HCT116 (cell line): Measurements from ENCODE around the gene FA2H. TPM values are rescaled to one million over a fixed set of nuclear protein-coding genes. Genes with fewer than 3 reads are reported as not detected.

ENCODE experiments used
- ATAC-seq: fragments of 200-7000 bp; cut with Tn5 transposase; 2 replicates; pipeline ENCODE4 v1.9.1; 2020; ENCODE audit warnings: mild to moderate bottlenecking, moderate library complexity
- BruUV-seq: library from RNA; stranded (reverse); fragments of 400-500 nt; replicated peaks from 2 replicates; lab custom pipeline; 2021; lab: Mats Ljungman, UMichigan
- CTCF ChIA-PET: fragments of 300-600 bp; sonication (Branson Sonifier 250); formaldehyde crosslinking; loops from one replicate; lab custom pipeline; 2021; ENCODE audit warnings: antibody characterized with exemption; lab: Charles Lee
- POLR2A ChIA-PET: fragments of 300-600, 350-600 bp; sonication (Branson Sonifier 250); formaldehyde crosslinking; loops from one replicate; lab custom pipeline; 2021; ENCODE audit warnings: antibody characterized with exemption; lab: Charles Lee
- RAD21 ChIA-PET, 2 experiments: fragments of 300-600 bp; sonication (Branson Sonifier 250); formaldehyde crosslinking; loops; one replicate each; lab custom pipeline; 2023; ENCODE audit warnings: low total read pairs in 2 of 2; ENCODE audit not compliant: uncharacterized antibody in 2 of 2, unreplicated experiment in 2 of 2, low non-redundant PET in 1 of 2; lab: Charles Lee
- DNase-seq: peaks from one replicate; pipeline ENCODE4 v3.0.0-alpha.2; 2010; ENCODE audit warnings: low read depth, low spot score
- H2AFZ ChIP-seq: fragments of 200-600 bp; shearing (Covaris generic), sonication (generic); 2 replicates; pipeline ENCODE4 v1.6.1; 2017; ENCODE audit warnings: low read depth, mixed run types, mixed read lengths, antibody characterized with exemption, low read length; ENCODE audit not compliant: poor library complexity, severe bottlenecking
- H3K27ac ChIP-seq: 2 replicates; pipeline ENCODE4 v1.5.1; 2012; ENCODE audit warnings: low read depth, low read length
- H3K27me3 ChIP-seq: fragments of 200-600 bp; sonication (generic); 2 replicates; pipeline ENCODE4 v1.6.1; 2016; ENCODE audit warnings: mixed run types, low read length, mixed read lengths; ENCODE audit not compliant: insufficient read depth
- H3K36me3 ChIP-seq, 2 experiments: fragments of 200-500 bp in 1 of 2; fragments of 200-600 bp in 1 of 2; sonication (Bioruptor generic) in 1 of 2; sonication (generic) in 1 of 2; 2 replicates each; pipeline versions ENCODE4 v1.5.1 to v1.6.1; 2014 to 2016; ENCODE audit warnings: low read length in 2 of 2, inconsistent platforms in 1 of 2, mixed read lengths in 1 of 2, mixed run types in 1 of 2; ENCODE audit not compliant: insufficient read depth in 2 of 2, control insufficient read depth in 1 of 2
- H3K4me1 ChIP-seq, 2 experiments: fragments of 200-600 bp in 1 of 2; sonication (generic) in 1 of 2; 2 replicates each; pipeline versions ENCODE4 v1.5.1 to v1.6.1; 2012 to 2017; ENCODE audit warnings: low read length in 2 of 2, inconsistent platforms in 1 of 2, mild to moderate bottlenecking in 1 of 2, mixed read lengths in 1 of 2, mixed run types in 1 of 2, moderate library complexity in 1 of 2; ENCODE audit not compliant: insufficient read depth in 2 of 2, control insufficient read depth in 1 of 2
- H3K4me2 ChIP-seq: fragments of 200-600 bp; sonication (generic); 2 replicates; pipeline ENCODE4 v1.6.1; 2017; ENCODE audit warnings: mixed run types, low read length, mixed read lengths
- H3K4me3 ChIP-seq, 2 experiments: fragments of 200-600 bp in 1 of 2; sonication (generic) in 1 of 2; replicated peaks in 1 of 2; 2 replicates each; pipeline ENCODE4 v1.5.1; 2011 to 2016; ENCODE audit warnings: low read length in 2 of 2, control low read depth in 1 of 2, low read depth in 1 of 2, mild to moderate bottlenecking in 1 of 2, mixed read lengths in 1 of 2, mixed run types in 1 of 2
- H3K79me2 ChIP-seq: fragments of 200-600 bp; sonication (generic); 2 replicates; pipeline ENCODE4 v1.6.1; 2017; ENCODE audit warnings: mild to moderate bottlenecking, mixed run types, low read length, moderate library complexity, mixed read lengths; ENCODE audit not compliant: insufficient read depth
- H3K9ac ChIP-seq: fragments of 200-600 bp; sonication (generic); 2 replicates; pipeline ENCODE4 v1.6.1; 2016; ENCODE audit warnings: low read length, mixed read lengths
- H3K9me2 ChIP-seq: fragments of 200-600 bp; sonication (generic), shearing (Covaris generic); 2 replicates; pipeline ENCODE4 v1.6.1; 2017; ENCODE audit warnings: mixed run types, mild to moderate bottlenecking, moderate library complexity; ENCODE audit not compliant: insufficient read depth
- H3K9me3 ChIP-seq, 2 experiments: fragments of 200-500 bp in 1 of 2; fragments of 200-600 bp in 1 of 2; sonication (Bioruptor generic) in 1 of 2; sonication (generic) in 1 of 2; 2 replicates each; pipeline ENCODE4 v1.6.1; 2014 to 2017; ENCODE audit warnings: low read length in 2 of 2, mixed read lengths in 2 of 2, inconsistent platforms in 1 of 2, low read depth in 1 of 2, mild to moderate bottlenecking in 1 of 2, mixed run types in 1 of 2, moderate library complexity in 1 of 2; ENCODE audit not compliant: control insufficient read depth in 1 of 2, insufficient read depth in 1 of 2
- H4K20me1 ChIP-seq: fragments of 200-600 bp; sonication (generic), shearing (Covaris generic); 2 replicates; pipeline ENCODE4 v1.6.1; 2017; ENCODE audit warnings: mixed run types, mild to moderate bottlenecking, moderate library complexity; ENCODE audit not compliant: insufficient read depth
- ATF3 ChIP-seq: IDR thresholded peaks from 2 replicates; pipeline ENCODE4 v1.6.1; 2012
- CBX3 ChIP-seq: IDR thresholded peaks from 2 replicates; pipeline ENCODE4 v1.6.1; 2012; ENCODE audit warnings: low read depth
- CTCF ChIP-seq, 3 experiments: fragments of 200-600 bp in 1 of 3; sonication (generic) in 1 of 3; IDR thresholded peaks in 2 of 3; conservative IDR thresholded peaks in 1 of 3; 2 replicates each; pipeline ENCODE4 v1.5.1; 2012 to 2017; ENCODE audit warnings: low read depth in 2 of 3, low read length in 2 of 3, antibody characterized with exemption in 1 of 3, borderline replicate concordance in 1 of 3, control low read depth in 1 of 3, mild to moderate bottlenecking in 1 of 3, mixed read lengths in 1 of 3, mixed run types in 1 of 3, moderate library complexity in 1 of 3; ENCODE audit not compliant: insufficient read depth in 1 of 3
- EGR1 ChIP-seq: IDR thresholded peaks from 2 replicates; pipeline ENCODE4 v1.6.1; 2012; ENCODE audit warnings: low read depth
- ELF1 ChIP-seq: IDR thresholded peaks from 2 replicates; pipeline ENCODE4 v1.6.1; 2012; ENCODE audit warnings: low read depth, borderline replicate concordance
- EZH2 ChIP-seq: fragments of 200-600 bp; sonication (generic); IDR thresholded peaks from 2 replicates; pipeline ENCODE4 v1.6.1; 2017; ENCODE audit warnings: antibody characterized with exemption, mixed run types
- EZH2phosphoT487 ChIP-seq: fragments of 200-600 bp; IDR thresholded peaks from 2 replicates; pipeline ENCODE4 v1.6.1; 2018; ENCODE audit warnings: antibody characterized with exemption, borderline replicate concordance
- FOSL1 ChIP-seq: IDR thresholded peaks from 2 replicates; pipeline ENCODE4 v1.6.1; 2012; ENCODE audit warnings: low read depth
- JUND ChIP-seq: IDR thresholded peaks from 2 replicates; pipeline ENCODE4 v1.6.1; 2012
- POLR2A ChIP-seq: IDR thresholded peaks from 2 replicates; pipeline ENCODE4 v1.7.0; 2011; ENCODE audit warnings: borderline replicate concordance; ENCODE audit not compliant: insufficient read depth, insufficient read length; ENCODE audit errors: extremely low read depth
- POLR2AphosphoS5 ChIP-seq: IDR thresholded peaks from 2 replicates; pipeline ENCODE4 v1.6.1; 2011; ENCODE audit warnings: mild to moderate bottlenecking, low read depth, low read length, moderate library complexity
- REST ChIP-seq: IDR thresholded peaks from 2 replicates; pipeline ENCODE4 v1.6.1; 2012; ENCODE audit warnings: low read depth
- SIN3A ChIP-seq: IDR thresholded peaks from 2 replicates; pipeline ENCODE4 v1.6.1; 2012; ENCODE audit warnings: low read depth
- SP1 ChIP-seq: IDR thresholded peaks from 2 replicates; pipeline ENCODE4 v1.6.1; 2012; ENCODE audit warnings: low read depth
- SRF ChIP-seq: IDR thresholded peaks from 2 replicates; pipeline ENCODE4 v1.6.1; 2012; ENCODE audit warnings: low read depth
- TCF7L2 ChIP-seq: IDR thresholded peaks from 2 replicates; pipeline ENCODE4 v1.7.0; 2011; ENCODE audit warnings: borderline replicate concordance, inconsistent platforms; ENCODE audit not compliant: insufficient read depth, insufficient read length; ENCODE audit errors: extremely low read depth
- YY1 ChIP-seq: IDR thresholded peaks from 2 replicates; pipeline ENCODE4 v1.6.1; 2011; ENCODE audit warnings: low read length, low read depth, moderate library complexity, mild to moderate bottlenecking; ENCODE audit not compliant: insufficient replicate concordance; ENCODE audit errors: extremely low read depth
- ZBTB33 ChIP-seq: IDR thresholded peaks from 2 replicates; pipeline ENCODE4 v1.6.1; 2011; ENCODE audit warnings: mild to moderate bottlenecking, low read length, moderate library complexity; ENCODE audit not compliant: insufficient replicate concordance; ENCODE audit errors: extremely low read depth
- ZFX ChIP-seq: fragments of 450-650 bp; IDR thresholded peaks from 2 replicates; pipeline ENCODE4 v1.6.1; 2017
- ZNF274 ChIP-seq: fragments of 200-500 bp; sonication (Bioruptor generic); IDR thresholded peaks from 2 replicates; pipeline ENCODE4 v1.6.1; 2014; ENCODE audit warnings: mild to moderate bottlenecking, low read depth, low read length, inconsistent platforms
- intact Hi-C: fragments of 100-400 bp; cut with micrococcal nuclease; formaldehyde crosslinking; loops from 2 replicates; pipeline ENCODE4 v1.10.0; 2022
- total RNA-seq: library from RNA; stranded (reverse); gene quantifications from one replicate; pipeline ENCODE4 v1.2.1, GENCODE V29; 2021; ENCODE audit not compliant: unreplicated experiment

The FA2H gene
- total RNA-seq, 1 experiment from 2014 or later: 11.1 TPM

- no peak overlapping the region for H3K9ac ChIP-seq
- no TSS peak for BruUV-seq
- H3K79me2 ChIP-seq: no peaks in the 10 kb centered on the region
- H3K4me3 ChIP-seq: no peak overlapping the region
- intact Hi-C loops: no loop called here
- TF ChIP-seq EZH2 (no peak), TCF7L2 (no peak), ZNF274 (no peak), REST (no peak), ELF1 (no peak), YY1 (no peak), EZH2phosphoT487 (no peak), CTCF (IDR thresholded peaks at IDR 0.05 in 2 of 3, conservative IDR thresholded peaks at IDR 0.05 in 1 of 3; ENCODE audit: borderline replicate concordance in 1 of 3, insufficient read depth in 1 of 3, low read depth in 2 of 3, low read length in 2 of 3) (no peak), ZBTB33 (no peak), SRF (no peak), ATF3 (no peak), SIN3A (no peak), JUND (no peak), POLR2AphosphoS5 (no peak), SP1 (no peak), CBX3 (no peak), FOSL1 (no peak), EGR1 (no peak), ZFX (no peak), POLR2A (no peak)
- ChIA-PET CTCF (interaction anchor here (0.6 kb wide), 1 partner anchor 904 kb away, joined by 3 read pairs; no protein-coding TSS in a partner anchor), RAD21 (no interaction called here), POLR2A (no interaction called here)
- no peak overlapping the region for H2AFZ ChIP-seq
- ATAC-seq (no peak), DNase-seq (no peak)
- H3K4me1 ChIP-seq: peaks cover 0 to 3% of the 10 kb centered on the region in 2 experiments; a peak in 1 of 4 replicates
- H3K4me2 ChIP-seq: no peak overlapping the region
- H3K27ac ChIP-seq: no peak overlapping the region
- no peaks in the 10 kb centered on the region for H3K27me3 ChIP-seq
- no peaks in the 10 kb centered on the region for H3K9me2 ChIP-seq
- H3K9me3 ChIP-seq: no peaks in the 10 kb centered on the region
- H4K20me1 ChIP-seq: no peaks in the 10 kb centered on the region
- no peaks in the 10 kb centered on the region for H3K36me3 ChIP-seq
Measured at GRCh38 chr16:74760007-74760767, 14.4 kb downstream of the FA2H start.
